DMS53 treated with DMSO at 0.1 percent for 48 hours (cell line): Measurements from ENCODE around the gene KLHL6.
"Not testable (repeated sequence)": the region's sequence is repeated elsewhere in the genome, so short reads cannot be mapped to it uniquely, and the experiment has no call there.

Experiments used
- DNase-seq: peaks from one replicate; lab custom pipeline; 2025; ENCODE audit not compliant: unreplicated experiment; lab: John Stamatoyannopoulos, UW

Gene KLHL6

GRCh38 chr3:183449791-183450190 lies 105.7 kb downstream of the KLHL6 start:
- no peak for DNase-seq

- no peak for DNase-seq
Observed at GRCh38 chr3:183449391-183449790, 106.1 kb downstream of the KLHL6 start.

- DNase-seq: no peak
Observed at GRCh38 chr3:183448369-183449128, 107.0 kb downstream of the KLHL6 start.

- peak; percentile 61 for DNase-seq
Observed at GRCh38 chr3:183447206-183448001, 108.1 kb downstream of the KLHL6 start.

GRCh38 chr3:183446838-183447205 lies 108.7 kb downstream of the KLHL6 start:
- no peak for DNase-seq

- no peak for DNase-seq
Observed at GRCh38 chr3:183444748-183445147, 110.8 kb downstream of the KLHL6 start.

GRCh38 chr3:183443395-183444385 lies 111.8 kb downstream of the KLHL6 start:
- no peak for DNase-seq

GRCh38 chr3:183442994-183443393 lies 112.5 kb downstream of the KLHL6 start:
- DNase-seq: no peak

- DNase-seq: not testable (repeated sequence)
Observed at GRCh38 chr3:183440521-183440920, 115.0 kb downstream of the KLHL6 start.

GRCh38 chr3:183439515-183439914 lies 116.0 kb downstream of the KLHL6 start:
- no peak for DNase-seq

GRCh38 chr3:183438735-183439134 lies 116.8 kb downstream of the KLHL6 start:
- DNase-seq: no peak

GRCh38 chr3:183437666-183438564 lies 117.6 kb downstream of the KLHL6 start:
- no peak for DNase-seq
